VCaP (cell line): ENCODE results near the gene C1GALT1C1L.
"Not testable (repeated sequence)": the region's sequence is repeated elsewhere in the genome, so short reads cannot be mapped to it uniquely, and the experiment has no call there.

Experiments used
- H3K27ac ChIP-seq: fragments of 450-650 bp; 2 replicates; pipeline ENCODE4 v1.5.1; 2017
- TF ChIP-seq, protein P1 (sequence below): fragments of 450-650 bp; conservative IDR thresholded peaks from 2 replicates; pipeline ENCODE4 v1.5.1; 2017; ENCODE audit warnings: mild to moderate bottlenecking, moderate library complexity

C1GALT1C1L gene

DNA sequence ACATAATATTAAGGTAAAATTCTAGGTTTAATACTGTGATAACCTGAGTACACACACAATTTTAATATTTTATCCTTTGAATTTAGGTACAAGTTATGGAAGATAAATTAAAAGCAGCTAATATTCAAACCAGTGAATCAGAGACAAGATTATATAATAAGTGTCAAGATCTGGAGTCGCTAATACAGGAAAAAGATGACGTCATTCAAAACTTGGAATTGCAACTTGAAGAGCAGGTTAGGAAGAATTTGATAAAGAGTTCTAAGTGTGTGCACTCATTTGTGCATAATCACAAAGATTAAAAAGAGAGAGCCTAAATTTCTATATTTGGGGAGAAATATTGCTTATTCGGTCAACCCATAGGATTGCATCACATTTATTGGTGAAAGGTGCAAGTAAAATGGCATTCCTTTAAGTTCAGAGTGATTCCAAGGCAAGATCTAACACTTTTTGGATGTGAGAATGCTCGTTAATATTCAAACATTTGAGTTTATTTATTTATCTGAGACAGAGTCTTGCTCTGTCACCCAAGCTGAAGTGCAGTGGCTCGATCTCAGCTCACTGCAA lies 16.3 kb upstream of the C1GALT1C1L start:
- no peak overlapping the region for H3K27ac ChIP-seq
- TF ChIP-seq, protein P1, sequence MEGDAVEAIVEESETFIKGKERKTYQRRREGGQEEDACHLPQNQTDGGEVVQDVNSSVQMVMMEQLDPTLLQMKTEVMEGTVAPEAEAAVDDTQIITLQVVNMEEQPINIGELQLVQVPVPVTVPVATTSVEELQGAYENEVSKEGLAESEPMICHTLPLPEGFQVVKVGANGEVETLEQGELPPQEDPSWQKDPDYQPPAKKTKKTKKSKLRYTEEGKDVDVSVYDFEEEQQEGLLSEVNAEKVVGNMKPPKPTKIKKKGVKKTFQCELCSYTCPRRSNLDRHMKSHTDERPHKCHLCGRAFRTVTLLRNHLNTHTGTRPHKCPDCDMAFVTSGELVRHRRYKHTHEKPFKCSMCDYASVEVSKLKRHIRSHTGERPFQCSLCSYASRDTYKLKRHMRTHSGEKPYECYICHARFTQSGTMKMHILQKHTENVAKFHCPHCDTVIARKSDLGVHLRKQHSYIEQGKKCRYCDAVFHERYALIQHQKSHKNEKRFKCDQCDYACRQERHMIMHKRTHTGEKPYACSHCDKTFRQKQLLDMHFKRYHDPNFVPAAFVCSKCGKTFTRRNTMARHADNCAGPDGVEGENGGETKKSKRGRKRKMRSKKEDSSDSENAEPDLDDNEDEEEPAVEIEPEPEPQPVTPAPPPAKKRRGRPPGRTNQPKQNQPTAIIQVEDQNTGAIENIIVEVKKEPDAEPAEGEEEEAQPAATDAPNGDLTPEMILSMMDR = no peak

DNA sequence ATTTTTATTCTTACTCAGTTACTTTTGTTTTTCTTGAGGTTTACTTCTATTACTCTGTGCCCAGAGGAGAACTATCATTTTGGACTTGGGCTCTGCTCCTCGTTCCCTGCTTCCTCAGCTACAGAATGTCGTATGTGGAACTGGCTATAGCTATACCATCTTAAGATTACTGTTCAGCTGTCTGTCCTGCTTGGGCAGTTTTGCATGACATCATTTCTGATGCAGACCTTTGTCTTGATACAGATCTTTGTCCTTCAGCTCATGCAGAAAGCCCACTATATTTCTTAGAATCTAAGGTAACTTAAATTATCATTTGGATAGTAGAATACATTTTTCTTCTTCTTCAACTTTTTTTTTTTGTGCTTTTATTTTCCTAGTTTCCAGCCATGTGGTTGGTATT lies 13.8 kb upstream of the C1GALT1C1L start:
- TF ChIP-seq, protein P1 = no peak
- H3K27ac ChIP-seq = no peak overlapping the region

DNA sequence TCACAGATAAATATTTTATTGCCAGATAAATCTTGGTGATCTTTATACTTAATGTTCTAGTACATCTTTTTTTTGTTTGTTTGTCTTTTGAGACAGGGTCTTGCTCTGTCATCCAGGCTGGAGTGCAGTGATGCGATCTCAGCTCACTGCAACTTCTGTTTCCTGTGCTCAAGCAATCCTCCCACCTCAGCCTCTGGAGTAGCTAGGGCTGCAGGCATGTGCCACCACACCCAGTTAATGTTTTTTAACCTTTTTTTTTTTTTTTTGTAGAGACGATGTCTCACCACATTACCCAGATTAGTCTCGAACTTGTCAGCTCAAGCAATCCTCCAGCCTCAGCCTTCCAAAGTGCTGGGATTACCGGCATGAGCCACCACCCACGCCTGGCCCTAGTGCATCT lies 9.1 kb upstream of the C1GALT1C1L start:
- no peak overlapping the region for H3K27ac ChIP-seq
- TF ChIP-seq, protein P1 = no peak

DNA sequence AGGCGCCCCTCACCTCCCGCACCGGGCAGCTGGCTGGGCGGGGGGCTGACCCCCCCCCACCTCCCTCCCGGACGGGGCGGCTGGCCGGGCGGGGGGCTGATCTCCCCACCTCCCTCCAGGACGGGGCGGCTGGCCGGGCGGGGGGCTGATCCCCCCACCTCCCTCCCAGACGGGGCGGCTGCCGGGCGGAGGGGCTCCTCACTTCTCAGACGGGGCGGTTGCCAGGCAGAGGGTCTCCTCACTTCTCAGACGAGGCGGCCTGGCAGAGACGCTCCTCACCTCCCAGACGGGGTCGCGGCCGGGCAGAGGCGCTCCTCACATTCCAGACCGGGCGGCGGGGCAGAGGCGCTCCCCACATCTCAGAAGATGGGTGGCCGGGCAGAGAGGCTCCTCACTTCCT lies 1.6 kb upstream of the C1GALT1C1L start:
- not testable (repeated sequence) for H3K27ac ChIP-seq

DNA sequence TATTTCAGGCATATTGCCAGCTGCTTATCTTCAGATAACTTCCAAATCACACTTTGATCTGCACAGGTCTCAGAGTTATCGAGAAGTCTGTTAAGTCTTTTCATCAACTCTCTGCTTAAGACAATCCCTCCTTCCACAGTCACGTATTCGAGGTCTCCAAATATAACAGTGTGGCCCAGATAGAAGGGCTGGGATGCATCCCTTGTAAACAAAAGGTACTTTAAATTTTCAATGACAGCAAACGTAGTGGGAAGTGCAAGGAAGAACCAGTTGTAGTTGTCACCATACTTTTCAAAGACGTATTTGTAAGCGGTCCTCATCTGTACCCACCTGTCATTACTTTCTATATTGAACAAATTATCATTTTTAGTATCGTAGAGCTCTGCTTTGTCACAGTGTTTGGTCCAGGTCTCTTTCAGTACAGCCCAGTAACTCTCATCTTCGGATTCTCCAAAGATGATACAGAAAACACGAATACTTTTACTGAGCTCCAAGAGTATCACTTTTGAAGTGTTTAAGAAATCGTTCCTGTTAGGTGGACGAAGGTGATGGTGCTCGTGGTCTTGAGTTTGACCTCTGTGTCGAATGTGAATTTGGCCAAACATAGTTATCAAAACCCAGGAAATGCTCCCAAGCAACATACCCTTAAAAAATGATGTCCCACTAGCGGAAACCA lies 445 bp downstream of the C1GALT1C1L start:
- TF ChIP-seq, protein P1 = no peak

DNA sequence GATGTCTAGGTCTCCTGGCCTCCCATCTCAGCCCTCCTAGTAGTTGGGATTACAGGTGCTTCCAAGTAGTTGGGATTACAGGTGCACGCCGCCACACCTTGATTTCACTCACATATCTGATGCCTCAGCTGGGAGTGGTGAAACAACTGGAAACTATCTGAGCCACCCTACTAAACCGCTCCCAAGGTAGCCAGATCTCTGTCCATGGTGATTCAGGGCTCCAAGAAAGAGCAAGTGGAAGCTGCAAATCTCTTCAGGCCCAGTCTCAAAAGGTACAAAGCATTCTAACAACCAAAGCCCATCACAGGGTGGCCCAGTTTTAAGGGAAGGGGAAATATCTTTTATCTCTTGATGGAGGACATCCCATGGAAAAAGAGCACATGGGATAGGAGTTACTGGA lies 19.0 kb downstream of the C1GALT1C1L start:
- no peak overlapping the region for H3K27ac ChIP-seq
- TF ChIP-seq, protein P1 = no peak

More for the DNA sequence above, 445 bp downstream of the C1GALT1C1L start:
- H3K27ac ChIP-seq = peak overlapping the region; percentile 29

DNA sequence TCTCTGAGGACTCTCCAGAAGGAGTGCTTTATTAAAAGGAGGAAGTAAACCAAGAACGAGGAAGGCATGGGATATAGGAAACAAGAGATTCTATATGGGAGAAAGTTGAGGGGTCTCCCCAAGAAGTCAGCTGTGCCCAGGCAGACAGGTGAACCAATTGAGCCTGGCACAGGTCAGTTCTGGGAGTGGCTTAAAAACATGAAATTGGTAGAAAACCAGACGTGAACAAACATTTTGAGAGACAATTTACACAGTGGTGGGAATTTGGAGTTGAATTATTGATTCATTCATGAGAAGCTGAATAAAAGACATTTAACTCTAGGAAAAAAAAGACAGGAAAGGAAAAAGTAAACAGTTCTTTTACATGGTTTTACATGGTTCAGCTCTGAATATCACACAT lies 22.7 kb downstream of the C1GALT1C1L start:
- TF ChIP-seq, protein P1 = no peak
- H3K27ac ChIP-seq = no peak overlapping the region

DNA sequence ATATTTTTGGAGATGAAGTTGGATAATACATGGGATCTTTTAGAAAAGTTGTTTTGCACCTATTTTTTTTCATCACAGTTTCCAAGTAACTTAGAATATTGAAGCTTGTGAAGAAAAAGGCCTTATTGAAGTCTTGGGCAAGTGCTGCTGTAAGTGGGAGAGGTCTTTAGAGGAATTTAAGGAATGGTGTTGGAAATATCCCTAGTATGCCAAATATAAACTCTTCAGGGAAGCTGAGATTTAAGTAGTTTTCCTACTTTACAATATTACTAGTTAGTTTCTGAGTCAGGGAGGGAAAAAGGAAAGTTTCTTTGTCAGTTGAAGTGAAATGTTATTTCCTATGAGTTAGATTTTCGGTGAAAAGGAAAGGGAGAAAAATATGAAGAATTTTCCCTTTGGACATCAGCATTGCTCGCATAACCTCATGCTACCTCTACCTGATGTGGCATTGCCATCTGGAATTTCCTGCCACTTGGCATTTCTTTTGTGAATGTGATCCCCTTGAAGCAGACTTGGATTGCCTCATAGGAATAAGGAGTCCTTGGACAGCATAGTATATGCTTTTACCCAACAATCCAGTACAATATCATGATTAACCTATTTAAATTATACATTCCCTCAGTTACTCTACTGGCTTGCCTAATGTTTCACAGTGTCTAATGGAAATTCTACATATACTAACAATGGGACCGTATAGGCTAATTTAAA lies 27.1 kb downstream of the C1GALT1C1L start:
- H3K27ac ChIP-seq = no peak overlapping the region
- TF ChIP-seq, protein P1 = no peak
